SJCRH30 (cell line): Measurements from ENCODE around the gene MITF. TPM values are rescaled to one million over a fixed set of nuclear protein-coding genes. Genes with fewer than 3 reads are reported as not detected.

Experiments
- DNase-seq, 2 experiments: peaks; one replicate each; pipeline ENCODE4 v3.0.0-alpha.2; 2015 to 2020
- H3K27ac ChIP-seq: fragments of 250-450 bp; sonication (Bioruptor Pico); 2 replicates; pipeline ENCODE4 v1.5.1; 2020; ENCODE audit warnings: mild to moderate bottlenecking, moderate library complexity
- H3K27me3 ChIP-seq: fragments of 250-450 bp; sonication (Bioruptor Pico); 2 replicates; pipeline ENCODE4 v1.5.1; 2020; ENCODE audit warnings: mild to moderate bottlenecking, moderate library complexity
- H3K36me3 ChIP-seq: fragments of 250-450 bp; sonication (Bioruptor Pico); 2 replicates; pipeline ENCODE4 v1.5.1; 2020; ENCODE audit warnings: mild to moderate bottlenecking, moderate library complexity
- H3K4me1 ChIP-seq: fragments of 250-450 bp; sonication (Bioruptor Pico); 2 replicates; pipeline ENCODE4 v1.5.1; 2020; ENCODE audit warnings: mild to moderate bottlenecking, moderate library complexity
- H3K4me3 ChIP-seq: fragments of 250-450 bp; sonication (Bioruptor Pico); 2 replicates; pipeline ENCODE4 v1.5.1; 2020; ENCODE audit warnings: mild to moderate bottlenecking, moderate library complexity
- H3K9me3 ChIP-seq: fragments of 250-450 bp; sonication (Bioruptor Pico); replicated peaks from 2 replicates; pipeline ENCODE4 v1.5.1; 2020; ENCODE audit warnings: mild to moderate bottlenecking, moderate library complexity
- total RNA-seq: library from RNA; depleted of rRNA; stranded (reverse); fragments of >200 nt; shearing (Covaris generic); gene quantifications from 2 replicates; pipeline ENCODE4 v1.2.3, GENCODE V29; 2014

Gene MITF
- total RNA-seq, 1 experiment from 2014 or later = 2.2 TPM

DNA sequence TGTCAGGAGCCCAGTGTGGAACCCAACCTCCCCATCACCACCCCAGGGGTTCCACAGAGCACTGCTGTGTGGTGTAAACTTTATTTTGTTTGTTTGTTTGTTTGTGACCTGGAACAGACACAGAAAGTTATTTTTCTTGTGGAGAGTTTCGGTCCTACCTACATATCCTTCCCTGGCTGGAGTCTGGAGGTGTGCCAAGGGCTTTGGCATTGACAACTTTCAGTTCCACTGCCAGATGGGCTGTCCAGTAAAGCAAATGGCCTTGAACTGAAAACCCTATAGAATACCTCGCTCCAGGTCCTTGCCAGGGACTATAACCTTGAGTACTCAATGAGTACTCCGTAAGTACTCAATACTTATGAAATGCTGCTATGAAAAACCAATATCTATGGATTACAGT lies 103.5 kb downstream of the MITF start:
- Histone ChIP-seq H3K9me3 (no peaks in the 10 kb centered on the region), H3K27ac (no peak overlapping the region), H3K4me1 (no peaks in the 10 kb centered on the region), H3K4me3 (no peak overlapping the region), H3K36me3 (no peaks in the 10 kb centered on the region), H3K27me3 (no peaks in the 10 kb centered on the region)
- DNase-seq = no peak

DNA sequence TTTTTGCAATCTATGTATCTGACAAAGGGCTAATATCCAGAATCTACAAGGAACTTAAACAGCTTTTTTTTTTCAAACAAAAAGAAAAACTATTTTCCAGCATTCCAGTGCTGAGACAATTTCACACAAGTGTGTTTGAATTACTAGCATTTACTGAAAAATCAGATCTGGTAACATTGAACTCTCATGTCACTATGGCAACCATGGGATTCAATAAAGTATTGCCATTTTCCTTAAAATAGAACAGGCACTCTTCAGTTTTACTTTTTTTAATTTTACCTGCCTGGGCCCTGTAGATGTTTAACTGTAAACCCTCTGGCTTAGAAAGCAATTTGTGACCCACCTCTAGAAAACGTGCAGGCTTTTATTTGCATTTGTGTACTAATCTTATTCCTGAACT lies 105.4 kb downstream of the MITF start:
- H3K4me1 ChIP-seq = no peaks in the 10 kb centered on the region
- no peaks in the 10 kb centered on the region for H3K27me3 ChIP-seq
- no peak overlapping the region for H3K27ac ChIP-seq
- DNase-seq = no peak
- no peaks in the 10 kb centered on the region for H3K9me3 ChIP-seq
- H3K4me3 ChIP-seq = no peak overlapping the region
- no peaks in the 10 kb centered on the region for H3K36me3 ChIP-seq

DNA sequence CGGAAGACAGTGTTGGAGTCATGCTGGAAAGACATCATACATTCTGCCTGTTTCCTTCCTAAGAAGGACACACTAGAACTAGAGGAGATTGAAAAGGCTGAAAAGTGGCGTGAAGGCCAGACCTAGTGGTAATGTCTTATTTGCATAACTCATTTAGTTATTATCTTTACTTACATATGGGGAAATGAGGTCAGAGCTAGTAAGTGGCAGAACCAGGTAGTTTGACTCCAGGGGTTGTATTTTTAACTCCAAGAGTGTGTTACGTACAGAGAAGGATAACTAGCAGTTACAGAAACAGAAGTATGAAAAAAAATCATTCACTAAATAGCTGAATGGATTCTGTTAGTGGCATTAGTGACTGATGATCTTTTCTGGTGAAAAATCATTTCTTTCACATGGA lies 108.0 kb downstream of the MITF start:
- H3K4me1 ChIP-seq = no peaks in the 10 kb centered on the region
- no peak overlapping the region for H3K4me3 ChIP-seq
- no peaks in the 10 kb centered on the region for H3K27me3 ChIP-seq
- no peak overlapping the region for H3K27ac ChIP-seq
- H3K9me3 ChIP-seq = no peaks in the 10 kb centered on the region
- no peaks in the 10 kb centered on the region for H3K36me3 ChIP-seq
- DNase-seq = no peak

DNA sequence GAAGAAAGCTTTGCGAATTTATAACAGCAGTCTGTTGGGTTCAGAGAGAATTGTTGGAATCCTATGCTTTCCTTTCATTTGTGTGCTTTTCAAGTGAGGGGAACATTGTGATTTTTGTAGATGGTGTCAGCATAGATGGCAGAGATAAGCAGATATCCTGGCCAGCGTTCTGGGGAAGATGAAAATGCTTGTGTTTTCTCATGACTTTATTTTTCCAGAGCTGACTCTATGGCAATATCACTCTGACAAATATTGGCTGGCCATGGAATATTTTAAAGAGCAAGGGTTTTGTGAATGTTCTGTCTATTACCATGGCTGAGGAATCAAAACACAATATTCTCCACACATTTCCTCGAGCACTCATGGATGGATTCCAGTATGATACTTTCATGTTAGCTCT lies 108.8 kb downstream of the MITF start:
- Histone ChIP-seq H3K9me3 (no peaks in the 10 kb centered on the region), H3K27me3 (no peaks in the 10 kb centered on the region), H3K4me3 (no peak overlapping the region), H3K4me1 (no peaks in the 10 kb centered on the region), H3K27ac (no peak overlapping the region), H3K36me3 (no peaks in the 10 kb centered on the region)
- DNase-seq = no peak

DNA sequence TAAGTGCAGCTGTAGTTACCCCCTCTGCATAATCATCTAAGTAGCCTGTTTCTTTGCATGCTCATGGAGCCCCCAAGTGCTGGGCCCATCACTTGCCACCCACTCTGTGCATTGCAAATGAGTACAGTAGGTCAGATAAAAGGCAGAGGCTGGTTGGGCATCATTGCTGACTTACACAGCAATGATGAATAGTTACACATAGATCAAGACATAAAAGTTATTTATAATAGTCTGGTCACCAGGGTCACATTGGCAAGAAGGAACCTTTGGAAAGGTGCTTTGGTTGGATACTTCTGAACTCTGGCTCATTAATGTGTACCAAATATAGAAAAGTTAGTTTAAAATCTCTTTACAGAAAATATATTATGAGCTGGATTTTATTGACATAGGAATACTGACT lies 111.6 kb downstream of the MITF start:
- DNase-seq = no peak
- Histone ChIP-seq H3K27me3 (no peaks in the 10 kb centered on the region), H3K4me1 (no peaks in the 10 kb centered on the region), H3K27ac (no peak overlapping the region), H3K4me3 (no peak overlapping the region), H3K36me3 (no peaks in the 10 kb centered on the region), H3K9me3 (no peaks in the 10 kb centered on the region)

DNA sequence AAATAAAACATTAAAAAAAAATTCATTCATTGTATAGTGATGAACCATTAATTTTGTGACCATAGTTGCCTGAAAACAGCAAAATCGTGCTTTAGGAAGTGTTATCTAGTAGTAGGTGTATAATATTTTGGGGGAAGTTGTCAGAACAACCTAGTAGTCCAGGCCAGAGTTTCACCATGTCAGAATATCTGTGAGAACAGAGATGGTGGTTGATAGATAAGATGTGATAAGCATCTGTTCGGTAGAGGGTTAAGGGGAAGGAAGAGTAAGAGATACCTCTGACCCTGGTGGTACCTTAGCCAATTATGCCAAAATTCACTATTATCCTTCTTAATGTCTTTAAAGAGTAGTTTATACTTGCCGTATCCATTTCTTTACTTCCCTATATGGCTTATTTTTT lies 113.8 kb downstream of the MITF start:
- Histone ChIP-seq H3K36me3 (no peaks in the 10 kb centered on the region), H3K27me3 (no peaks in the 10 kb centered on the region), H3K4me1 (no peaks in the 10 kb centered on the region), H3K27ac (no peak overlapping the region), H3K4me3 (no peak overlapping the region), H3K9me3 (no peaks in the 10 kb centered on the region)
- no peak for DNase-seq

DNA sequence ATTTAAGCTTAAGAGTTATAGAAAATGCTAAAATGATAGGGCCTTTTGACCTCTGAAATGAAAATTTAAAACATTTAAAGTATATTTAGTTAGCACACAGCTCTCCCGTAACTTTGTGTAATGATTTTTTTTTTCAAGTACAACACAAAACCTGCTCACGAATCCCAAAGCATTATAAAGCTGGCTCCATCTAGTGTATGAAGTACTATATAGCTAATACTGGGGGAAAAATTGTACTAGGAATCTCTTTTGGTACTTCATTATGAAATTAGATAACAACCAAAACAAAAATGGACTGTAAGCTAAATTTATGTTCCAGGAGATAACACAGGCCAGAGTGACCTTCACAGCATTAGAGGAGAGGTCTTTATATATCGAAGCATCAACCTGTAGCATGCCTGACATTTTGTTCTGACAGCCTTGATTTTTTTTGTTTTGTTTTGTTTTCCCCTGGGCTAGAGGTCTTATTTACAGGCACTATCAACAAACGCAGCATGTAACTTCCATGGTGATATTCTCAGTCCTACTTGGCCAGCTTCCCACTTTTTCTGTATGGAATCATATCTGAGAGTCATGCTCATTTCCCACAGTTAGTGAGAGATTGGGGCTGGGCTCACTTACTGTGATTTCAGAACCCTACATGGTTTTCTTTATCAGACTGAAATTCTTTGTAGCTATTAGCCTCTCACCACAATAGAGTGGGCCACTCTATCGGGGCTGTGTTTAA lies 116.3 kb downstream of the MITF start:
- no peaks in the 10 kb centered on the region for H3K9me3 ChIP-seq
- no peak overlapping the region for H3K4me3 ChIP-seq
- DNase-seq = no peak
- no peaks in the 10 kb centered on the region for H3K4me1 ChIP-seq
- no peak overlapping the region for H3K27ac ChIP-seq
- no peaks in the 10 kb centered on the region for H3K36me3 ChIP-seq
- no peaks in the 10 kb centered on the region for H3K27me3 ChIP-seq

DNA sequence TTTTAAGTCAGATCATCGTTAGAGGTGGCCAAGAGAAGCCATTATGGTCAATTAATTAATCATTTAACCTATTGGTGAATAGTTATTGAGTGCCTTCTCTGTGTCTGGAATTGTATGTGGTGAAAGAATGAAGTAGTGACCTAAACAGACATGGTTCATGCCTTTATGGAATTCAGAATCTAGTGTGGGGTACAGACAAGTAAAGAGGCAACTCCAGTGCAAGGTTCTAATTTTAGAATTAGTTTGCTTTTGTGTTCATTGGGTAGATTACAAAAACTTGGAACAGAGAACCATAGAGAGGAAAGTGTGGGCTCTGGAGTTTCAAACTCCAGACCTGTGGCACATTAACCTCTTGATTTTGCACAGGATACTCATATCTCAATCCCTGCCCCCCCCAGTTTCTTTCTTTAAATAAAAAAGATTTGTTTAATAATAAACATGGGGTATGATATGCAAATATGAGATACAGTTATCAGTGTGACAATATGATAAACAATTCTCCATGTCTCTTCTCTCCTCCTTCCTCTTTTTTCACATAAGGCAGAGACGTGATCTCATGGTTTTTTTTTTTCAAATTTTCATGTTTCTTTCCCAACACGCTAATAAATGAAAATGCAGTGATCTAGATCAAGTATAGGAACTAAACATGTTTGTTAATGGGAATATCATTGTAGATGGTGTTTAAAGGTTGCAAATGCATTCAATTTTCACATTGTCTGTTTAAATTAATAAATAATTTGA lies 117.9 kb downstream of the MITF start:
- Histone ChIP-seq H3K4me1 (no peaks in the 10 kb centered on the region), H3K9me3 (no peaks in the 10 kb centered on the region), H3K4me3 (no peak overlapping the region), H3K36me3 (no peaks in the 10 kb centered on the region), H3K27ac (no peak overlapping the region), H3K27me3 (no peaks in the 10 kb centered on the region)
- no peak for DNase-seq

DNA sequence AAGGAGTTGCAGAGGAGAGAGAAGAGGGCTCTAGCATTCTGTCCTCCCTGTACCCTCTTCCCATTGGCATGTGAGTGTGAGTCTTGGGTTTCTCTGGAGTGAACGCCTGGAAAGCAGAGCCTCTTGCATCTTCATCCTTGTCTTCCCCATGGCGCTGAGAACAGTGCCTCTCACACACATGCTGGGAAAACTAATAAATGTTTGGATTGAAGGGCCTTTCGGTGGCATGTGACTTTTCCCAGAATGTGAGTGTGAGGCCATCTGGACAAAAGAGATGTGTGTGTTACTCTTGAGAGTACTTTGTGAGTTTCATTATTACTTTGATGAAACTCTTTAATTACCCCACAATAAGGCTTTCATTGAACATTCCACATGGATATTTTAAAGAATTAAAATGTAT lies 122.3 kb downstream of the MITF start:
- no peak overlapping the region for H3K27ac ChIP-seq
- DNase-seq = no peak
- no peaks in the 10 kb centered on the region for H3K9me3 ChIP-seq
- no peaks in the 10 kb centered on the region for H3K27me3 ChIP-seq
- no peaks in the 10 kb centered on the region for H3K4me1 ChIP-seq
- no peaks in the 10 kb centered on the region for H3K36me3 ChIP-seq
- no peak overlapping the region for H3K4me3 ChIP-seq

DNA sequence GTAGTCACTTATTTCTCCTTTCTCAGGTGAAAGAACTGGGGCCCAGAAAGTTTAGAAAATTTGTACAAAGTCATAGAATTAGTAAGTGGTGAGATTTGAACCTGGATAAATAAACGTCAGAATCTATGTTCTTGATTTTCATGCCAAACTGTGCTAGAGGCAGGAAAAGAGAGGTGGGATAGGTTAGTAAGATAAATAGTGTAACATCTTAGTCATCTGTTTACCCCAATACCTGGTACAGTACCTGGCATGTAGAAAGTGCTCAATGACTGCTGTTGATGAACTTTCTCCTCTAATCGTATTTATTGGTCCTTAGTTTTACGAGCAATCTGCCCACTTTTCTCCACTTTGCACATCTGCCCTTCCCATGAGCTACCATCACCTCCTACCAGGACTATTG lies 124.9 kb downstream of the MITF start:
- no peak for DNase-seq
- no peaks in the 10 kb centered on the region for H3K27me3 ChIP-seq
- H3K36me3 ChIP-seq = no peaks in the 10 kb centered on the region
- no peaks in the 10 kb centered on the region for H3K4me1 ChIP-seq
- no peak overlapping the region for H3K4me3 ChIP-seq
- H3K9me3 ChIP-seq = no peaks in the 10 kb centered on the region
- H3K27ac ChIP-seq = no peak overlapping the region

DNA sequence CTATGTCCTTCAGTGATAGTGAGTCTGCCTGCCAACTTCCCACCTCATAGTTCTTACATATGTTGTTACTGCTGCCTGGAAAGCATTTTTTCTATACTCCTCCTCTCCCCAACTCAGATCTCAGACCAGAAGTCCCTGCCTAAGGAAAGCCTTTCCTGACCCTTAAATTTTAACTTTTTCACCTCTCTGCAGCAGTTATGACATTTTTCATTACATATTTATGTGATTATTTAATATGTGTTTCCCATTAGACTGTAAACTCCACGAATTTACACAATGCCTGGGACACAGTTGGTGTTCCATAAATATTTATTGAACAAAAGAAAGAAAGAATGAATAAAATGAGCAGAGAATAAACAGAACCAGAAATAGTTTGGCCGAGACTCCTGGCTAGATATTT lies 125.5 kb downstream of the MITF start:
- H3K4me3 ChIP-seq = no peak overlapping the region
- no peaks in the 10 kb centered on the region for H3K27me3 ChIP-seq
- no peak for DNase-seq
- no peaks in the 10 kb centered on the region for H3K36me3 ChIP-seq
- H3K4me1 ChIP-seq = no peaks in the 10 kb centered on the region
- H3K9me3 ChIP-seq = no peaks in the 10 kb centered on the region
- H3K27ac ChIP-seq = no peak overlapping the region

DNA sequence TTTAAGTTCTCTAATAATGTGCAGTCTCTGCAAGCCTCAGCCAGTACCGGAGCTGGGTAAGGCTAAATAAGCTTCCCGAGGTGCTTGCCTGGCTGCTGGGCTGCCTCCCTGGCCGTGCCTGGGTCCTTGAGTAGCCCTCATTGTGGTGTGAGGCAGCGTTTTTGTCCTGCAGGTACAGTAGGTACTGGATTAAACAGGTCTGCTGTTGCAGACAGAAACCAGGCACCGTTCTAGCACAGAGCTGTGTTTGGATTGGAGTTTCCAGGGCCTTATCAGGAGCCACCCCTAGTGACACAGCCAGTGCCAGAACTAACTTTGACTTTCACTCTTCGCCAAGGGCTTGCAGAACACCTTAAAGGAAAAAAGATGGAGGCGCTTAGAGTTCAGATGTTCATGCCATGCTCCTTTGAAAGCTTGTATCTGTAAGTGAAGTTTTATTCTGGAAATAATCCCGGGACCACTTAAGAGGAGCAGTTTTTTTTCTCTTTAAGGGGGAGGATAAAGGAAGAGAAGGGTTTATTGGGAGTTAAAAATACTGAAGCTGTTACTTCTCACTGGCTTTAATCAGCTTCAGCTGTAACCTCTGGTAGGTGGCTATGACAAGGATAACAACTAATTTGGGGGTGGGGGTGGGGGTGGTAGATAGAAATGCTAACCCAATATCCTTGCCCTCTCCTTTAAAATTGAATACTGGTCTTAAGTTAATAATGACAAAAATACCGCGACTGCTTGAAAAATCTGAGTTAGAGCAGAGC lies 126.8 kb downstream of the MITF start:
- Histone ChIP-seq H3K4me1 (no peaks in the 10 kb centered on the region), H3K4me3 (no peak overlapping the region), H3K9me3 (no peaks in the 10 kb centered on the region), H3K27ac (no peak overlapping the region), H3K36me3 (no peaks in the 10 kb centered on the region), H3K27me3 (no peaks in the 10 kb centered on the region)
- DNase-seq = no peak

DNA sequence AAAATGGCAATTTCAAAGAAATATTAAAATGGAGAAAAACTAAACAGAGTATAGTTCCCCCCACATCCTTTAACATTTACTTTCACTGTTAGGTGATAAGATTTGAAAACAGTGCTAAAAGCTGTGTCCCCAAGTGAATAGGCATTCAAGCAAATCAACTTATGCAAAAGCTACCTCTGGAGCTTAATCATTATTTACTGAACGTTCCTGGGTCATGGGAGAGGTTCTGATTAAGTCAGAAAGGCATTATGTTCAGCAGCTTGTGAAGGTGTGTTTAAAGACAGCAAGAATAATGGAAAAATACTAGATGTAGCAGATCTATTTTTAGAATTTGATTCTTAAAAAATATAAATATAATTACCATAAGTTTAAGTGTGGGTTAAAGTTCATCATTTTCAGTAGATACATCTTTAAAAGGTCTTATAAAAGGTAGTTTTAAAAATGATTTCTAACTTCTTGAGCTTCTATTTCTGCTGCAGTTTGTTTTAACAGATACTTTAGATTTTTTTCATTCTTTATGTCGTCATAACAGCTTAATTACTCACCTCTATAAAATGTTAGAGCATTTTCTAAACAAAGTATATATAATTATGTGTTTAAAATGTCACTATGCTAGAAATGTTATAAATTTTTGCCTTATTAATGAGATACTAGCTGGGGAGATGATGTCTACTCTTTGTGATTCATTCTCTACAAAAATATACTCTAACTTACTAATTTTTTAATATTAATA lies 127.9 kb downstream of the MITF start:
- no peak for DNase-seq
- Histone ChIP-seq H3K36me3 (no peaks in the 10 kb centered on the region), H3K27me3 (no peaks in the 10 kb centered on the region), H3K27ac (no peak overlapping the region), H3K4me1 (no peaks in the 10 kb centered on the region), H3K4me3 (no peak overlapping the region), H3K9me3 (no peaks in the 10 kb centered on the region)

DNA sequence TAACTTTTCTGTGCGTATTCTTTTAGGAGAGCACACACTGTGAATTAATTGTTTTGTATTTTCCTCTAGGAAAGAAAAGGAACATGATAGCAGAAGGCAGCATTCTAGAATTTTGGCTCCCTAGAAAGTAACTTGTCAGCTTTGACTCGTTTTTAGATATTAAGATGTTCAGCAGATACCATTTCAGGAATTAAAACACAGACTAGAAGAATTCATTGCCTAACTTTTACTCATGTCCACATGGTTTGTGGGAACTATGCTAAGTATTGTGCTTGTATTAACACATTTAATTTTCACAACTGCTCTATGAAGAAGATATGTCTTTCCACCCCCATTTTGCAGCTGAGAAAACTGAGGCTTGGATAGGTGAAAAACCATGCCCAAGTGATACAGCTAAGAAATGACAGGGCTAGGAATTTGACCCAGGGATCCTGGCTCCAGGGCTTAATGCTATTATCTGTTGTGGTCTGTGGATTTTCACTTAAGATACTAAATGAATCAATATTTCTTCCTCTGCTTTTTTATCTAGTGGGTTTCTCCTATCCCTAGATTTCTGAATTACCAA lies 128.8 kb downstream of the MITF start:
- Histone ChIP-seq H3K27ac (no peak overlapping the region), H3K27me3 (no peaks in the 10 kb centered on the region), H3K4me1 (no peaks in the 10 kb centered on the region), H3K4me3 (no peak overlapping the region), H3K36me3 (no peaks in the 10 kb centered on the region), H3K9me3 (no peaks in the 10 kb centered on the region)
- no peak for DNase-seq
